Astrocyte of the hippocampus (primary cell): ENCODE measurements around the gene RDX.

Experiments
- DNase-seq: peaks from one replicate; pipeline ENCODE4 v3.0.0; 2011; ENCODE audit warnings: low read depth, low spot score

The RDX gene

DNA sequence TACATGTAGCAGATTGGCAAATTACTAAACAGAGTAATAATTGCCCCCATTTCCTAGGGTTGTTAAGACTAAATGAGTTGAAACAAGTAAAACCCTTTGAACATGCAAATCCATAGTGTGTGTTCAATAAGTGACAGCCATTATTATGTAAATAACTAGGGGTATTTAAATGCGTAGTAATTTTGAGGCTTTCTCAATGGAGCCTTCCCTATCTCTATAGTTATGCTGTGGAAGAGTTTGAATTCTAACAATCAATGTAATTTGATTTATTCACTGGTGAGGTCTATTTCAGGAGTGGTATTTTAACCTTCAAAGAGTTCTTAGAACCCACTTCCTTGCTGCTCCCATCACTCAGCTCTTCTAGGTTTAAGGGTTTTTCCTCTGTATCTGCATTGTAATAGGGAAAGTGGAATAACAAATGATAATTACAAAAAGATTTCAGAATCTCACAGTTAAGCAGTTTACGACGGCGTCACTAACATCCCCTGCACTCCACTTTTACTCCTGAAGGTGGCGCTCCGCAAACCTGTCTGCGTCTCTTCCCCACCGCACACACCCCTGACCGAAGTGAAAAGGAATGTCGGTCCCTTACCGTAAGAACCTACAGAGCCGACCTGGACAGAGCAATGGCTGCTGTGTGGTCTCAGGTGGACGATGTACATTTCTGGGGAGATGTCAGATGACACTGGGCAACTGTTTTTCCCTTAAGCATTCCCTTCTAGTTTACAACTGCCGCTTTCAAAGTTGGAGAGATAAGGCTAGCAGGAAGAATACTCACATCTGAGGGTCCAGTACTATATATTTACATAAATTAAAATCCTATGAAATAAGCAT is 122.4 kb downstream of the RDX start:
- peak; percentile 90 for DNase-seq

DNA sequence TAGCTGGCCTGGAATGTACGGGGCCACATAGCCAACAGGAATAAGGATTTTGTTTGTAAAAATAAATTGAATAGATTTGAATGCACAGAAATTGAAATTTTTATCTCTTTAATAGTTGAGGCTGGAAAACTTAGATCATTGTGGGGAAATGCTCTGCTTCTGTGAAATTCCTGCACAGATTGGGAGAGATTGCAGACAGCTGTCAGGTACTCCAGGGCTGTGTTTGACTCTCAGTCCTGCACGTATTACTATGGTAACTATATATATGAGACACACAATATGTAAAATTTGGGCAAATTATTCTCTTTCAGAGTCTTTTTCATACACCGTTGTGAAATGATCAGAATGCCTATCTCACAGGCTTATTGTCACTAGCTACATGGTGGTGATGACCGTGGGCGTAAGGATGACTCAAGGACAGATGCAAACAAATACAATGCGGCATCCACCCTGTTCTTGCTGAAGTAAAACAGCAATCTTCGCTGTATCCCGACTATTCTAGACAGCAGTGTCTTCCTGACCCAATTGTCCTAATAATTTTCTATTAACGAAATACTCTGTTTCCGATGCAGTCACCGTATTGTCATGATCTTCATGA is 123.8 kb downstream of the RDX start:
- DNase-seq, result no peak

DNA sequence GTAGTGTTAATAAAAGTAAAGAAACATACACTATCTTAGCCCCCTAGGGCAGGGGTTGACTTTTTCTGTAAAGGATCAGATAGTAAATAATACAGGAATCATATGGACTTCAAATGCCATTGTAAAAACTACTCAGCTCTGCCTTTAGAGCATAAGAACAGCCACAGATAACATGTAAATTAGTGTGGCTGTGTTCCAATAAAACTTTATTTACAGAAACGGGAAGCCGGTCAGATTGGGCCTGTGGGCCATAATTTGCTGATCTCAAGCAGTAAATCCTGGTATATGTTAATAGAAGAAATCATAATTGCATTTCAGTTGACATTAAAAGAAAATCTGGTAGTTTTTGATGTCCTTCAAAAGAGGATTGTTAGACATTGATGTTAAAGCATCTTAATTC is 126.7 kb downstream of the RDX start:
- no peak for DNase-seq

DNA sequence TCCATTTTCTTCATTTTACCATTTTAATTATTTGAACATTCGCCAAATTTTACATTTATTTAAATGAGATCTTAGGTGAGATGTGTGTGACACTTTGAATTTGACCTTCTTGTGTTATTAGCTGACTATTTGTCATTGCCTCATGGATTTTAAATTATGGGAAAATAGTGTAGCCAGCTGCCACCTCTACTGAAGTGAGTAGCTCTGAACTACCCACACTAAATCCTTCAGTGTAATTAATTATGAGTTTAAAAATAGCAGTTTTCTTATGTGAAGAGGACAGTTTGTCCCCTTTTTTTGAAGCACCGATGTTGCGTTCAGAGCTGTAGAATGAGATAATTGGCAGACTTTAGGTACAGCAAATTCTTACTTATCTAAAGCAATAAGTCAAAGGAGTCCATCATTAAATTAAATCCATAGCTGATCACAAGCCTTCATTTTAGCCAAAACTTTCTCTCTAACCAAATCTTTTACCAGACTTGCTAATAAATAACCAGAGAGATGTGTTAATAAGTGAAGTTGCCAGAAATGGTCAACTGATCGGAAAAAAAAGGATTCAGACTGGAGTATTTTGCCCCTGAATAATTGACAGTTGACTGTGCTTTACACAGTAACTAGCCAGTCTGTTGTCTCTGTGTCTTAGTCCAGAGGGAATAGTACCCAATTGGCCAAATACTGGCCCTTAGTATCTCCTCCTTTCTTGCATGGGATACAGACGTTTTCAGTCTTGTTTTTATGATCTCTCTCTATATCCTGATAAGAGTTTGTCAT is 128.2 kb downstream of the RDX start:
- no peak for DNase-seq

DNA sequence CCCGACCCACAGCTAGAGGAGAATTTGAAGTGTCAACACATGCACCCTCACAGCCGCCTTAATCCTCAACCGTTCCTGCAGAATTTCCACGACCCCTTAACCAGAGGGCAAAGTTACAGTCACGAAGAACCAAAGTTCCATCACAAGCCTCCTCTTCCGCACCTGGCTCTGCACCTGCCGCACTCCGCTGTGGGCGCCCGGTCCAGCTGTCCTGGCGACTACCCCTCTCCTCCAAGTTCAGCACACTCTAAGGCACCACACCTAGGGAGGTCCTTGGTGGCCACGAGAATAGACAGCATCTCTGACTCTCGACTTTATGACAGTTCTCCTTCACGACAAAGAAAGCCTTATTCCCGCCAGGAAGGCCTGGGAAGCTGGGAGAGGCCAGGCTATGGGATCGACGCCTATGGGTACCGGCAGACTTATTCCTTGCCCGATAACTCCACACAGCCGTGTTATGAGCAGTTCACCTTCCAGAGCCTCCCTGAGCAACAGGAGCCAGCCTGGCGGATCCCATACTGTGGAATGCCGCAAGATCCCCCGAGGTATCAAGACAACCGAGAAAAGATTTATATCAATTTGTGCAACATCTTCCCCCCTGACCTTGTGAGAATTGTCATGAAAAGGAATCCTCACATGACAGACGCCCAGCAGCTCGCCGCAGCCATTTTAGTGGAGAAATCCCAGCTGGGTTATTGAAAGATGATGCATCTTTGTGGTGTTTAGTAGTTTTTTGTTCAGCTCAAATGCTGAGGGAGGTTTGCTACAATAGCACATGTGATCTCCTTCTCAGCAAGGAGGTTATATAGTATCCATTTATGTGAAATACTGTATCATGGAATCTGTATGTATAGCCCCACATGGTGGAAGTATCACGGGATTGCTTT is 131.1 kb downstream of the RDX start:
- no peak for DNase-seq

DNA sequence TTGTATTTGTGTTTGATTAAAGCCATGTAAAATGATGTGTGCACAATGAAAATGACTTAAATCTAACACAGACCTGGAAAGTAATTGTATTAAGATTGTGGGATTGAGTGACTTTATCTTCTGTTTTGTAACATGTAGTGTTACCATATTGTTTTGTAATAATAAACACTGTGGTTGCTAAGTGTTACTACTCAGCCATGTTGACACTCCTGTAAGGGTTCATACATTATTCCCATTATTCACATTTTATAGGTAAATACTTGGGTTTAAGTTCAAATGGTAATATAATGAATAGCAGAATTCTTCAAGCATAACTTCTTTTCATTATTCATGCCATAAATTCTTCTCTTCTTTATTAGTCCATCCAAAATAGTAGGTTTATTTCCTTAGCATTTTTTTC is 134.2 kb downstream of the RDX start:
- DNase-seq, result no peak

DNA sequence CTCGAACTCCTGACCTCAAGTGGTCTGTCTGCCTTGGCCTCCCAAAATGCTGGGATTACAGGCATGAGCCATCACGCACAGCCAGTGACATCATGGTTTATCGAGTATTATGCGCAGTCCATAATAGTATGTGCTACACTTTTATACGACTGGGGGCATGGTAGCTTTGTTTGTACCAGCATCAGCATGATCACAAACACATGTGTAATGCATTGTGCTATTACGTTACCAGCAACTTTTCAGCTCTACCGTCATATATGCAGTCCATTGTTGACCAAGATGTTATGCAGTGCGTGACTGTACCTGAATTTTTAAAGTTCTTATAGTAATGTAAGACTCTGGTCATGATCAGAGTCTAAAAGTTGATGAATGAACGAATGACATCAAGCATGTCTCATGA is 135.4 kb downstream of the RDX start:
- no peak for DNase-seq

DNA sequence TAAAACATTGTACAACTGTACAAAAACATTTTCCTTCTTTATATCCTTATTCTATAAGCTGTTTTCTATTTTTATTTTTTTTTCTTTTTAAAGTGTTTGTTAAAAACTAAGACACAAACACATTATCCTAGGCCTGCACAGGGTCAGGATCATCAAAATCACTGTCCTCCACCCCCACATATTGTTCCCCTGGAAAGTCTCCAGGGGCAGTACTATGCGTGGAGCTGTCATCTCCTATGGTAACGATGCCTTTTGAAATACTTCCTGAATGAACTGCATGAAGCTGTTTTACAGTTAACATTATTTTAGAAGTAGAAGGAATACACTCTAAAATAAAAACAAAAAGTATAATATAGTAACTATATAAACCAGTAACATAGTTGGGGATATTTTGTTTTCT is 136.0 kb downstream of the RDX start:
- no peak for DNase-seq

DNA sequence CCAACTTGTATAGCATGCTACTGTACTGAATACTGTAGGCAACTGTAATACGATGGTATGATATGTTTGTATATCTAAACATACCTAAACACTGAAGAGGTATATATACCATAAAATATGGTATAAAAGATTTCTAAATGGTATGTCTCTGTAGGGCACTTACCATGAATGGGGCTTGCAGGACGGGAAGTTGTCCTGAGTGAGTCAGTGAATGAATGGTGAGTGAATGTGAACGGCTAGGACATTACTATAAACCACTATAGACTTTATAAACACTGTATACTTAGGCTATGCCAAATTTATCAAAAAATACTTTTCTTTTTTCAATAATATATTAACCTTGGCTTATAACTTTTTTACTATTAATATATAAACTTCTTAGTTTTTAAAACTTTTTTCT is 136.4 kb downstream of the RDX start:
- no peak for DNase-seq

DNA sequence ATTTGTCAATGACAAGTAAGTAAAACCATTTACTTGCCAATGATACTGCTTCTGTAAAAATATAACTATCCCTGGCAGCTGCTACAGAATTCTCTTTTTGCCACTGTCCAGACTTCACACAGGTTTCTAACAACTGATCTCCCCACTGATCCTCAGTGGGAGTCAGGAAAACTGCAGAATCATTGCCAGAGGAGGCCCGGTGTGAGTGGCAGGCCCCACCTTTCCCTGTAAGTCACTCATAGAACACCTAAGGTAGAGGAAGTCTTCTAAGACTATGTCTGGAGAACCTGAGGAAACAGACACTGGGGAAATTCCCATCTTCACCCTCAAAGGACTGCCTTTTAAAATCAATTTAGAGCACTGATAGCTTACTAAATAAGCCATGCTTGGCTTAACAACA is 136.9 kb downstream of the RDX start:
- DNase-seq, result no peak

DNA sequence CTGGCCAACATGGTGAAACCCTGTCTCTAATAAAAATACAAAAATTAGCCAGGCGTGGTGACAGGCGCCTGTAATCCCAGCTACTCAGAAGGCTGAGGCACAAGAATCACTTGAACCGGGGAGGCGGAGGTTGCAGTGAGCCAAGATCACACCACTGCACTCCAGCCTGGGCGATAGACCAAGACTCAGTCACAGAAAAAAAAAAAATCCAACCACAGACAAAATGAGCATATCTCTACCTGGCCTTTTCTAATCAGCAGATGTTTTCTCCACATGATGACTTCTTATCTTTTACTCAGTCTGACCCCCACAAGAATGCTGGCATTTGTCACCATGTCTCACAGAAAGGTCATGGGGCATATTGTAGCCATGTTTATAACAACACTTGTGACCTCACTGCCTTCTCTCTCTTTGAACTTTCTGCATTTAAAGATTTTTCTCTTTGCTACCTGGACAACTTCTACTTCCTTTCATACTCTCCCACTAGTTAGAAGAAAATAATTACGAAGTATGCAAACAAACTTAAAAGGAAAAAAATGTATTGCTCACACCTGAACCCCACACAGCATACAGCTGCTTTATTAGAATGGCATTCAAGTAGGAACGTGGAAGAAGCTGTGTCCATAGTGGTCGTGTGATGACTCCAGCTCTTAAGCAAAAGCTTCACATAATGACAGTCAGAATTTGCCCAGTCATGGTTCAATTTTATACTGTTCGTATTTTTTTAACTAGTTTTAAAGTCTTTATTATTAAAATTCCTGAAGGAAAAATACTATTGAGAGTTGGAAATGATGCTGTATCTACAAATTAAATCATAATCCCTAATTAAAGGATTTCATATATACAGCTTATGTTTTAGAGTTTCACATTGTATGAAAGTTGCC is 137.9 kb downstream of the RDX start:
- no peak for DNase-seq

DNA sequence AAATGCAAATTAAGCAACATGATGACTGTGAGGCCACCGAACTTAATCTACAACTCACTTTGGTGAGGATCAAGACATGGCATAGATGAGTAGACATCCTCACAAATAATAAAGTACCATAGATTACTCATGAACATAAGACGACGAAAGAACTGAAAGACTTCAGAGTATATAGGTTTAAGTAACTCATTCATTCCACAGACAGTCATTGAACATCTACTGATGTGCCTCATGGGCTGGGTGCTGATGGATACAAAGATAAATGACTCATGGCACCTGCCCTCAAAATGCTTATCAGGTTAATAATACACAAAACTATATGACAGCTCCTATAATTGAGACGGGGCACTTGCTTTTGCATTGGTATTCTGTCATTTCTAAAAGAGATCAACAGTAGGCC is 139.9 kb downstream of the RDX start:
- DNase-seq, result no peak

DNA sequence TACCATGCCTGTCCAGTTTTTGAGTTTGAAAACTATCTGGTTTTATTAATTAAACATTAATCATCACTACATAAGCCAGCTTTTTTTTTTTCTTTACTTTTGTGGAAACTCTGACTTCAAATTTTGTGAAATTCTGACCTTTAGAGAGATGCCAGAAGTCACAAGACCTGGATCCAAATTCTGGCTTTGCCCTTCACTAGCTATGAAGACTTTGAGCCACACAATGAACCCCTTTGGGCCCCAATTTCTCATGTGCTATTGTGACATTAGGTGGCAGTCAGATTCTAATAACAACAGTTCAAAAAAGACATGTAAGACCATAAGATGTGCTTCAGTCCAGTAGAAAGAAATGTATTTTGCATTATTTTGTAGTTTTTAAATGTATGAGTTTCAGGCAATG is 142.9 kb downstream of the RDX start:
- no peak for DNase-seq

DNA sequence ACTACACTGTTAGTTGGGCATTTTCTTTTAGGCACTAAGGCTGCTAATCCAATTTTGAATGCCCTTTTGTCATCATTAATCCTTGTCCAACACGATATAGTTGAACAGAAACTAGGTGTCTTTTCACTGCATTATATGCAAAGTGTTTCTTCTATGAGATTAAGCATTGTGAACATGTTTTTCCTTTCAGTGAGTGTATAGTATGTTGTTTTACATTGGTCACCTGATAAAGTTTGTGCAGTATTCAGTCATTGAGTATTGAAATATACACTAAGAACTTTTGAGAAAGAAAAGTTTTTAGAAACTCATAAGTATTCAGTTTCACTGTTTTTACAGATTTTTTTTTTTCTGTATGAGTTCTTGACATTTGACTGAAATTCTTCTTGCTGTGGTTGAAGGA is 144.2 kb downstream of the RDX start:
- DNase-seq, result no peak

DNA sequence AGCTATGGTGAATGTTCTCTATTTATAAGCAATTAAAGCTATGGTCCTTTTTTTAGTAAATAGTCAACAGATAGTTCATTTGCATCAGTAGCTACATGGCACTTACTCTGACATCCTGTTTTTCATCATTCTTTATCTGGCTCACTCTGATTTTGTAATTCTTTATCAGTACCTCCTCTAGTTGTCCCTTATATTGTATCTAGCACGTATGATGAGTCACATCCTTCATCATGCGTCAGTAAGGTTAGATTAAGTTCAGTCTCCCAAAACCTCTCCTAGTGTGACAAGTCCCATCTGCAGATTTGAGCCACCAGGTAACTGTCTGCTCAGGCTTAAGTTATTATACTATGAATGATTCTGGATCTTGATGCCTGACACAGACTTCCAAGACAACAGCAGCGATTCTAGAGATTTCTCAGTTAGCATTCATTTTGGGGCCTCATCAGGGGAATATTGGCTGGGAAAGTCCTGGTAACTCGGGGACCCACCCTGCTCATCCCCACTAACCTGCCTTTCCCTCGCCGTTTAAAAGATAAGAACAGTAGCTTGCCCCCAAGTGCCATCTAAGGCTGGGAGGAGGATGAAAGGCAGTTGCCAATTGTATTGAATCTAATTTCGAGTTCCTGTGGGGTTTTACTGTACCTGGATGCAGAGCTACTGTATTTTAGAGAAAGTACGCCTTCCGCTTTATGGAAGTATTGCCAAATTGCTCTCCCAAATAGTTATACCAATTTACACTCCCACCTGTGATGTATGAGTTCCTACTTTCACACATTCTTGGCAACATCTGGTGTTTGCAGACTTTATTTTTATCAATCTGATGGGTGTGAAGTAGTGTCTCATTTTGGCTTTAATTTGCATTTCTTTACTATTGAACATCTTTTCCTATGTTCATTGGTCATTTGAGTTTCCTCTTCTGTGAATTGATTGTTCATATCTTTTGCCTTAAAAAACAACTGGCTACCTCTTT is 147.4 kb downstream of the RDX start:
- DNase-seq, result peak; percentile 55

DNA sequence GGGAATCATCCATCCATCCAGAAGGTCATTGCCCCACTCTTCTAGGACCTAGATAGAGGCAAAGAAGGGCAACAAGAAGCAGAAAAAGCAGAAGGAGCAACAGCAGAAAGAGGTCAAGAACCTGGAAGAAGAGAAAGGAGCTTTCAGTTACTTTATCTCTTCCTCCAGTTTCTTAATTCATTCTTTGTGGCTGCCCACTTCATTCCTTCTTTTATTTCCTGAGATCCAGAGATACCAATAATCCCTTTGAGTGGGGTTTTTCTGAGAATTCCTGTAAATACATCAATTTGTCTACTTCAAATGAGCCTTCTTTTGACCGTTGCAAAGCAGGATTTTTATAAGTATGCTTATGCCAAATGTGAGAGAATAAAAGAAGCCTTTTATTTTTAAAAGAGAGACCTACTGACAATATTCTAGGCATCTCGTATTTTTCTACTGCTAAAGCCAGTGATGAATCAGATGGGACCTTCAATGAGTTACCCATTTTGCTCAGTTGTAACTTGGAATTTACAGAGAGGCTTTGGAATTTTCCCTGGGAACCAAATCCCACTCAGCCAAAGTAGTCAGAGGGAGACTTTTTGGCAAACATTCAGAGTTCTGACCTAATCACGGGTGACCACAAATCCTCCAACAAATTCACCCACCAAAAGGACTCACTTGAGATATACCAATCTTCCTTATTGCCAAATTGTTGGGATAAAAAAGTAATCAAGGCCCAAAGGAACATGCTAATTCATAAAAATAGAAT is 148.3 kb downstream of the RDX start:
- DNase-seq, result peak; percentile 92

DNA sequence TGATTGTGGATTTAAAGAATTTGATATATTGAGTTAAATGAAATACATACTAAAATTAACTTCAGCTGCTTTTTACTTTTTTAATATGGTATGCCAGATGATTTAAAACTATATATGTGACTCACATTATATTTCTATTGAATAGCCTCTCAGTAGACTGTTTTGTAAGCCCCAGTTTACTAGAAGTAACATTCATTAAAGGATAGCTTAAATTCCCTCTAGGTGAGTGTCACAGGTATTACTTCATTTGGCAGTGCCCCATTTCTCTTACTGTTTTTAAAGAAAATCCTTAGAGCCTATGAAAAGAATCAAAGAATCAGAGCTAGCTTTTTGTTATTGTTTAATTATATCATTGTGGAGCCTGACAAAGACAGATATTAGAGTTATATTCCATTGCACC is 154.6 kb downstream of the RDX start:
- DNase-seq, result no peak

DNA sequence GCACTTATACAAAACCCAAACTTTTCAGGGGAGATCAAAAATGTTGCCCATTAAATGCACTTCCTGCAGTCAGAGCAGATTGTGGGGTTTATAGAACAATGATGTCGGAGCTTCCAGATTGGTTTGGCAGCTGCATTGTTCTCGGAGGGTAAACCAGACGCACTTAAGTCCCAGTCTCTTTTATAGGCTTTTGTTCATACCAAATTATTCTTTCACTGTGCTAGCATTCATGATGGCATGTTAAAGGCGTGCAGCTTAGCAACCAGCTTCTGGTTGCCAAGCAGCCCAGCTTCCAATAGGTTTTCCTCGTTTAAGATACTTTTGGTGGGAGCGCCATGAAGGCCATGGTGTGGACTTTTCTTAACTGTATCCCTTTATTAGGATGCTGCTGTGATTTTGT is 162.3 kb downstream of the RDX start:
- DNase-seq, result peak; percentile 78

DNA sequence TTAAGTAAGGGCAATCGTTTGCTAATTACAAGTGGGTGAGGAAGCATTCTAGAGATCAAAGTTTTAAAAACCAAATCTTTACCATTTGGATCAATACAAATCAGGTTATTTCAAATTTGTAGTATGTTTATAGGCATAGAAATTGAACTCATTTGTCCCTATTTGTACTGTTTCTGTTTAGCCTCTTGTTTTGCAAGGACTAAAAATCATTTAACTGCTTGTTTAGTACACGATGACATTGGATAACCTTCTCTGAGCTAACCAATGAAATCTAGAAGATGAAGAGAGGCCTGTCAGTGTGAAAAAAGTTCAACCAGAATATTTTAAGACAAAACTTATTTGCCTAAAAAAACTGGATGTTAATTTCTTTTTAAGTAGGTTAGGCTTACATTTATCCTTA is 163.3 kb downstream of the RDX start:
- DNase-seq, result no peak
